Caco-2 (cell line): ENCODE measurements around the gene PBX1. TPM values are rescaled to one million over a fixed set of nuclear protein-coding genes. Genes with fewer than 3 reads are reported as not detected.

Experiments
- BruUV-seq: library from RNA; stranded (reverse); fragments of 400-500 nt; replicated peaks from 2 replicates; lab custom pipeline; 2021; lab: Mats Ljungman, UMichigan
- CTCF ChIA-PET: fragments of 300-600 bp; sonication (Branson Sonifier 250); formaldehyde crosslinking; loops from one replicate; lab custom pipeline; 2022; ENCODE audit warnings: antibody characterized with exemption; lab: Charles Lee
- POLR2A ChIA-PET: fragments of 300-600 bp; sonication (Branson Sonifier 250); formaldehyde crosslinking; loops from one replicate; lab custom pipeline; 2022; ENCODE audit warnings: antibody characterized with exemption; lab: Charles Lee
- DNase-seq, 2 experiments: peaks; one replicate each; pipeline versions ENCODE4 v3.0.0 to v3.0.0-alpha.2; 2020 to 2022
- H3K27me3 ChIP-seq: replicated peaks from 2 replicates; pipeline ENCODE4 v1.6.0; 2011; ENCODE audit warnings: low read length; ENCODE audit not compliant: control insufficient read depth, insufficient read depth
- H3K36me3 ChIP-seq: 2 replicates; pipeline ENCODE4 v1.5.1; 2011; ENCODE audit warnings: low read length; ENCODE audit not compliant: control insufficient read depth, insufficient read depth
- H3K4me1 ChIP-seq: fragments of 250-450 bp; sonication (Bioruptor Pico); 2 replicates; pipeline ENCODE4 v1.5.1; 2020; ENCODE audit warnings: mild to moderate bottlenecking
- H3K4me3 ChIP-seq: 2 replicates; pipeline ENCODE4 v1.5.1; 2011; ENCODE audit warnings: low read depth, mild to moderate bottlenecking, control low read depth, low read length
- H3K9me3 ChIP-seq: fragments of 250-450 bp; sonication (Bioruptor Pico); 2 replicates; pipeline ENCODE4 v1.5.1; 2020; ENCODE audit warnings: mild to moderate bottlenecking, moderate library complexity
- H3K27ac Mint-ChIP-seq: one replicate; pipeline ENCODE4 v1.8.0; 2022; ENCODE audit warnings: mixed read lengths; ENCODE audit not compliant: unreplicated experiment
- H3K27me3 Mint-ChIP-seq: one replicate; pipeline ENCODE4 v1.8.0; 2022; ENCODE audit warnings: mixed read lengths; ENCODE audit not compliant: insufficient read depth, unreplicated experiment
- H3K36me3 Mint-ChIP-seq: one replicate; pipeline ENCODE4 v1.8.0; 2022; ENCODE audit warnings: mild to moderate bottlenecking, mixed read lengths; ENCODE audit not compliant: insufficient read depth, unreplicated experiment
- H3K4me1 Mint-ChIP-seq: one replicate; pipeline ENCODE4 v1.8.0; 2022; ENCODE audit warnings: low read depth, mixed read lengths; ENCODE audit not compliant: unreplicated experiment
- H3K4me3 Mint-ChIP-seq: one replicate; pipeline ENCODE4 v1.8.0; 2022; ENCODE audit warnings: mild to moderate bottlenecking, moderate library complexity, mixed read lengths; ENCODE audit not compliant: unreplicated experiment
- H3K9me3 Mint-ChIP-seq: one replicate; pipeline ENCODE4 v1.8.0; 2022; ENCODE audit warnings: mixed read lengths; ENCODE audit not compliant: unreplicated experiment
- CTCF ChIP-seq, 2 experiments: fragments of 200-600 bp in 1 of 2; IDR thresholded peaks; 1 replicate in 1 of 2; 2 replicates in 1 of 2; pipeline versions ENCODE4 v1.5.1 to v1.8.0; 2011 to 2022; ENCODE audit warnings: antibody characterized with exemption in 1 of 2, control low read depth in 1 of 2, inconsistent platforms in 1 of 2, low read depth in 1 of 2, low read length in 1 of 2, mild to moderate bottlenecking in 1 of 2, moderate library complexity in 1 of 2; ENCODE audit not compliant: insufficient read depth in 1 of 2, severe bottlenecking in 1 of 2, unreplicated experiment in 1 of 2
- intact Hi-C: fragments of 100-400 bp; cut with micrococcal nuclease; formaldehyde crosslinking; loops from one replicate; pipeline ENCODE4 v1.10.0; 2022; ENCODE audit not compliant: unreplicated experiment
- total RNA-seq: library from RNA; stranded (reverse); gene quantifications from 2 replicates; pipeline ENCODE4 v1.2.3, GENCODE V29; 2022

Gene PBX1
- total RNA-seq, 1 experiment from 2014 or later, result 103 TPM

GRCh38 chr1:164805399-164805798 lies 246.4 kb downstream of the PBX1 start:
- no TSS peak for BruUV-seq
- TF ChIP-seq CTCF (IDR thresholded peaks at IDR 0.05; ENCODE audit: insufficient read depth in 1 of 2, low read depth in 1 of 2, low read length in 1 of 2, severe bottlenecking in 1 of 2, unreplicated experiment in 1 of 2), result no peak
- Mint-ChIP-seq H3K4me3 (no peak overlapping the region), H3K27ac (no peak overlapping the region), H3K4me1 (peaks cover 20% of the 10 kb centered on the region), H3K36me3 (peaks cover 38% of the 10 kb centered on the region), H3K27me3 (no peaks in the 10 kb centered on the region), H3K9me3 (no peaks in the 10 kb centered on the region)
- H3K36me3 ChIP-seq, result peaks cover 4% of the 10 kb centered on the region; the same call in 1 of the 2 replicates
- intact Hi-C loops, result no loop called here
- no peaks in the 10 kb centered on the region for H3K27me3 ChIP-seq
- H3K4me3 ChIP-seq, result no peak overlapping the region
- ChIA-PET POLR2A (no interaction called here), CTCF (no interaction called here)
- no peaks in the 10 kb centered on the region for H3K9me3 ChIP-seq
- DNase-seq, result no peak
- peaks cover 24% of the 10 kb centered on the region for H3K4me1 ChIP-seq

- H3K4me1 Mint-ChIP-seq, result peaks cover 20% of the 10 kb centered on the region
- H3K4me3 Mint-ChIP-seq, result no peak overlapping the region
- intact Hi-C loops, result no loop called here
Measured at GRCh38 chr1:164806531-164806930, 247.5 kb downstream of the PBX1 start.

GRCh38 chr1:164813776-164814175 lies 254.8 kb downstream of the PBX1 start:
- Mint-ChIP-seq H3K27ac (no peak overlapping the region), H3K4me3 (no peak overlapping the region), H3K36me3 (peaks cover 25% of the 10 kb centered on the region), H3K27me3 (no peaks in the 10 kb centered on the region), H3K9me3 (no peaks in the 10 kb centered on the region), H3K4me1 (no peaks in the 10 kb centered on the region)
- H3K9me3 ChIP-seq, result no peaks in the 10 kb centered on the region
- no peak for TF ChIP-seq CTCF (IDR thresholded peaks at IDR 0.05; ENCODE audit: insufficient read depth in 1 of 2, low read depth in 1 of 2, low read length in 1 of 2, severe bottlenecking in 1 of 2, unreplicated experiment in 1 of 2)
- POLR2A ChIA-PET, result no interaction called here
- no TSS peak for BruUV-seq
- peaks cover 2% of the 10 kb centered on the region; the same call in 1 of the 2 replicates for H3K36me3 ChIP-seq
- H3K4me3 ChIP-seq, result no peak overlapping the region
- CTCF ChIA-PET, result no interaction called here
- no peaks in the 10 kb centered on the region for H3K27me3 ChIP-seq
- intact Hi-C loops, result no loop called here
- DNase-seq, result no peak
- H3K4me1 ChIP-seq, result no peaks in the 10 kb centered on the region

More at GRCh38 chr1:164806531-164806930, 247.5 kb downstream of the PBX1 start:
- Mint-ChIP-seq H3K27me3 (no peaks in the 10 kb centered on the region), H3K36me3 (peaks cover 29% of the 10 kb centered on the region), H3K27ac (no peak overlapping the region), H3K9me3 (no peaks in the 10 kb centered on the region)
- H3K4me1 ChIP-seq, result peaks cover 24% of the 10 kb centered on the region
- CTCF ChIA-PET, result interaction anchor here (1.2 kb wide), 1 partner anchor 19 kb away, joined by 3 read pairs; no protein-coding TSS in a partner anchor
- no peak overlapping the region for H3K4me3 ChIP-seq
- BruUV-seq, result no TSS peak
- no peak for TF ChIP-seq CTCF (IDR thresholded peaks at IDR 0.05; ENCODE audit: insufficient read depth in 1 of 2, low read depth in 1 of 2, low read length in 1 of 2, severe bottlenecking in 1 of 2, unreplicated experiment in 1 of 2)
- no peaks in the 10 kb centered on the region for H3K27me3 ChIP-seq
- peaks cover 4% of the 10 kb centered on the region; the same call in 1 of the 2 replicates for H3K36me3 ChIP-seq
- POLR2A ChIA-PET, result interaction anchor here (0.5 kb wide), 1 partner anchor 216 kb away, joined by 5 read pairs; no protein-coding TSS in a partner anchor
- no peak for DNase-seq
- no peaks in the 10 kb centered on the region for H3K9me3 ChIP-seq
